GM19239 (cell line): ENCODE results near the gene ARL8A.
"Not testable (repeated sequence)": the region's sequence is repeated elsewhere in the genome, so short reads cannot be mapped to it uniquely, and the experiment has no call there.

Experiments used
- DNase-seq: peaks from one replicate; pipeline ENCODE4 v3.0.0; 2011; ENCODE audit warnings: low spot score; ENCODE audit not compliant: insufficient read length
- FAIRE-seq: peaks from 2 replicates; lab custom pipeline; 2011; peaks lifted over from hg19 to GRCh38; lab: Jason Lieb, UNC

ARL8A gene

DNA sequence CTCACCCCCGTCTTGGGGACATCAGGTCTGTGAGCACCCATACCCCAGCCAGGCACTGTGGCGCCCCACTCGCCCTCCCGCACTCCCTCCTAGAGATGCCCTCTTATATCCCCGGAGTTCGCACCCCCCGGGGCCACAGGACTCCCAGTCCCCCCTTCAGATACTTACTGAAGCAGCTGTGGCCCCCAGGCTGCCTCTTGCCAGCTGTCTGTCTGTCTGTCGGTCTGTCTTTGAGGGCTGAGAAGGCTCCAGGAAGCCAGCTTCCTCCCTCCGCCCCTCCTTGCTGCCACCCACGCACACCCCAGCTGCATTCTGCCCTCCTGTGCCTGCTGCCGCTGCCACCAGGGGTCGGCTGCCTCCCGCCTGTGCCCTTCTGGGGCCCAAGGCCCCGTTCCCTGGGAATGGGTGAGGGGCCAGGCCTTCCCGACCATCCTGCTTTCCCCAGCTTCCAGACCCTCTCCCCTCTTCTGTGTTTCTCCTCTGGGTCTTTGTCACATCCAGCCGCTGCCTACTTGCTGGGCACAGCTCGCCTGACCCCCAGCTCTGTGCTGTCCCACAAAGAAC, 15.9 kb upstream of the ARL8A start, which contains the start of gene PTPN7:
Gene PTPN7 (minus strand): TSS at position 226 of the 564 bp plus-strand sequence. CDS start 1,200 bp downstream, outside the sequence.
- peak; percentile 75 for DNase-seq
- FAIRE-seq, result peak; percentile 88

DNA sequence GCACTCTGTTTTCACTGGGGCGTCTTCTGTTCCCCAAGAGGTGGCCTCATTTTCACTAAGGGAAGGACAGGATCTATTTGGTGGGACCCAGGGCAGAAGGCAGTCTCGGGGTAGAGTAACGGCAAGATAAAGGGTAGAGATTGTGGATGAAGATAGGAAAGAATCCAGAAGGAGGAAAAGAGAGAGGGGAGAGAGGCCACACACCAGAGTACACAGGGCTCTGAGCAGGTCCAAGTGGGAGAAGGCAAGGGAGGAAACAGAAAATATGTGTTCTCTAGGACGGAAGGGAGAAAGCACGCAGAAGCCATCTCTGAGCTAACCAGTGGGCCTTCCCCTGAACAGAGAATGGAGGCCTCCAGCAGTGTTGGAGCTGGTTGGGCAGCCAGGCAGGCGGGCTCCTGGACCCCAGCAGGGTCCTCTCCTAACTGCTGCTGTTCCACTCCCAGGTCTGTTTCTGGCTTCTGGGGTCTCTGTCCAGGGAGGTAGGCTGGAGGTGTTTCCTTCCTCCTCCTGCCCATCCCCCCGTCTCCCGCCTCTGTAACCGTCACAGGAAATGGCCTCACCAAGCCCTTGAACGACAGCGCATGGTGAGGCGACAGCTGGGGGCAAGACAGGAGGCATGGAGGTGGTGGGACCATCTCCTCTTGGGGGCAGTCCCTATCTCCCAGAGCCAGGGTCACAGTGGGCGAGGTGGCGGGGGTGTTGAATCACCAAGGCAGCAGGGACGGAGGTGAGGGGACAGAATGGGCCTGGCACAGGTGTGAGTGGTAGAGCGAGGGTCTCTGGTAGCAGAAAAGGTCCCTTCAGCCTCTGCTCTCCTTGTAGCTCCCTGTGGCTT, 15.2 kb upstream of the ARL8A start:
- DNase-seq (peak; percentile 45), FAIRE-seq (peak; percentile 92)

DNA sequence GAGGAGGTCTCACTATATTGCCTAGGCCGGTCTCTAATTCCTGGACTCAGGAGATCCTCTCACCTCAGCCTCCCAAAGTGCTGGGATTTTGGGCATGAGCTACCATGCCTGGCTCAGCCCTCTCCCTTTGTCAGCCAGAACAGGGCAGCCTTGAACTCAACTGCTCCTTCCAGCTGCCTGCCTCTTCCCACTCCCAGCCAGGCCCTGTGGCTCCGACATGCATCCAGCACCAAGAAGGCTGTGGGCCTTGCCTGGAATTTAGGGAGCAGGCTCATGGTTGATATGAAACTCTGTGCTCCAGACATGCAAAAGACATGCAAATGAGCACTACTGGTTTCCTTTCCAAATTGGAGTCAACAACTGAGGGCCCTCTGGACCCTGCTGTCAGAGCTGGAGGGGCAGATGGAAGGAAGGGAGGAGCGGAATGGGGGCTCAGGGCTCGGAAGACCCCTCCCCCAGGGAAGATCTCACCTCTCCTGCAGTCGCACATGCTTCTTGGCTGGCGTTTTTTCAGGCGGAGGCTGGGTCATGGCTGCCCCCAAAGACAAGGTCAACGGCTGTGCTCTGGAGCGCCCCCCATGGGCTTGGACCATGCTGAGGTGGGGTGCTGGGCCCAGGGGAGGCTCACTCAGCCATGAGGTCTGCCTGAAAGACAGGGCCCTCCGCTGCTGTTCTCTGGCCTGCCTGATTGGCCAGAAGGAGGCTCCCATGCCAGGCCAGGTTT, 14.4 kb upstream of the ARL8A start:
- FAIRE-seq (no peak), DNase-seq (no peak)

DNA sequence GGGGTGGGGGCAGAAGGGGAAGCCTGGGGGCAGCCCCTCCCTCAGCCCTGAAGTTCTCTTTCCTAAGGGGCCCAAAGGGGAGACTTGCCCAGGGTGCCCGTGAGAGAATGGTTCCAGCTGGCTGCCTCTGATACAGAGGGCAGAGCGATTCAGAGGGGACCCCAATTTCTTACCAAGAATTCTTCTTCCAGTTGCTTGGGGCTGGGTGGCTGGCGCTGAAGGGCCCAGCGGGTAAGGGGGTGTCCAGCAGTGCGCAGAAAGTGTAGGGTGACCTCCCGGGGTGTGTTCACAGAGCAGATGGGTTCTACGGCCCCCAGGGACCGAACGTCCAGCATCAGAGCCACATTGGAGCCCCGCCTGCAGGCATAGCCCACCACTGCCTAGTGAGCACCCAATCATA, 13.4 kb upstream of the ARL8A start:
- FAIRE-seq, result no peak
- no peak for DNase-seq

DNA sequence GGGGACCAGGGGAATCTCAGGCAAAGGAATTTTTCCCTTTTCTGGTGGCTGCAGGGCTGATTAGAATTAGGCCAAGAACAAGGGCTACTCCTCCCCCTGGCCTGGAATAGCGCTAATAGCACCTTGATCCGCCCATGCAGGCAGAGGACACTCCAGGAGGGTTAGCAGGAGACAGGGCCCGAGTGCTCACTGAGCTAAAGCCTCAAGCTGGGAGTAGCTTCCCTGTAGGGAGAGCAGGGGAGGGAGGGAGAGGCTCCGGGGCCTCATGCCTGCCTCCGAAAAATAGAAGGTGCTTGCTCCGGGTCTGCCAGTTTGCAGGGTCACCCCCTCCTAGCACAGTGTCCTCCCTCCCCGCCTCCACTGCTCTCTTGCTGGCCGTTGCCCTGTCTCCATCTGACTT, 12.1 kb upstream of the ARL8A start:
- FAIRE-seq, result no peak
- no peak for DNase-seq

DNA sequence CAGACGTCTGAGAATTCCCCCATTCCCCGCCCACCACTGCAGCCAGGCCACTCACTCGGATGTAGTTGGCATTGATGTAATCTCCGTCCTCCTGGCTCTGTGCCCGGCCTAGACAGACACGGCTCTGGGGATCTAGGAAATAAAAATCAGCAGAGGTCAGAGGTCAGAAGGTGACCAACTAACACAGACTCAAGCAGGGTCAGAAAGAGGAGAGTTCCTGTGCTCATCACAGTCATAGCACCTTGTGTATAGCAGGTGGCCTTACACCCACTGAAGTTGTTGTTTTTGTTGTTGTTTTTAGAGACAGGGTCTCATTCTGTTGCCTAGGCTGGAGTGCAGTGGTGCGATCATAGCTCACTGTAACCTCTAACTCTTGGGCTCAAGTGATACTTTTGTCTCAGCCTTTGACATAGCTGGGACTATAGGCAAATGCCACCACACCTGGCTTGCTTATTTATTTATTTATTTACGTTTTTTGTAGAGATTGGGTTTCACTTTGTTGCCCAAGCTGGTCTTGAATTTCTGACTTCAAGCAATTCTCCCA, 11.0 kb upstream of the ARL8A start:
- DNase-seq (no peak), FAIRE-seq (no peak)

DNA sequence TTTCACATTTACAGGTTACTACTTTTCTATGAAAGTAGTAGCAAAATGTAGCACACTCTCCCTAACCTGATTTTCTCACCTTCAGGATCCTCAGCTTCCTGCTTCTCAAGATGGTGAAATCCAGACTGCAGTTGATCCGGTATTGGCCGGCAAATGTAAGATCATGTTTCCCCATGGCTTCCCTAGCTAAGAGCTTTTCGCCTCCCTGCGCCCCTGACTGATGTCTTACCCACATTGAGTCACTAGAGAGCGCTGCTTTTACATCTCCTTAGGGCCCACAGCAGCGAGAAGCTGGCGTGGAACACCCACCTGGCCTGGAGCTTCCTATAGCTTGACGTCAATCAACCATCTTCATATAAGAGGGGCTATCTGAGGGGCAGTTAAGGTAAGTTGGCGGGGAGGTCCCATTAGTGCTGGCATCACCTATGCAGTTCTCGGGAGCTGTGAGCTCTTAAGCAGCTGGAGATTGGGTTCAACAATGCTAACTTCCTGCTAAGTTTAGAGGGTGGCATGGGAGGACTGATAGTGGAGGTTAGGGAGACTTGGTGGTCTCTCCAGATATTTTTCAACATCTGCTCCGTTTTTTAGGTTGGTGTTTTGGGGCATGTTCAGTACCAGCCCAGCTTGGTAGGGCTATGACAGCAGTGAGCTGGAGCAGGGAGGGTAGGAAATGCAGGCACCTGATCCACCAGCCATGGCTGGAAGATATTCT, 10.4 kb upstream of the ARL8A start:
- DNase-seq, result no peak
- peak; percentile 11 for FAIRE-seq

DNA sequence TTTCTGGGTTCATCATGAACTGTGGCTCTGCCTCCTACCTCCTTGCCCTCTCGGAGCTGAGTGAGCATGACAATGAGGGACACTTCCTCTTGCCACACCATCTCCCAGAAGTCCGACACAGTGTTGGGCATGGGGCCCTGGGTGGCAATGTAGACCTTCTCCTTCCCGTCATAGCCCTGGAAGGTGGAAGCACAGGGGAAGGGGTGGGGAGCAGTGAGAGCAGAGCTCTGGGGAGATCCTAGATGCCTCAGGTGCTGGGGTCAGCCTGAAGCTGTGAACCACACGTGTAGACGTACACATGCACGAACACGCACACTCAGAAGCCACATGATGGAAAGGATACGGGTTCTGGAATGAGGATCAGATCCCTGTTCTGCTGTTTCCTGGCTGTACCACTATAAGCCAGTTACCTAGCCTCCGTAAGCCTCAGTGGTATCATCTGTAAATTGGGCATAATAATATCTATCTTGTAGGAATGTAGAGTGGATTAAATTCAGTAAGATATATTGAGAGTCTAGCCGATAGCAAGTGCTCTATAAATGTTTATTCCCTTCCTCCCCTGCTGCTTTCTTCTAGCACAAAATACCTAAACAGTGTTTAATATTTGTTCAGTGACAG, 9.7 kb upstream of the ARL8A start:
- FAIRE-seq (no peak), DNase-seq (no peak)

DNA sequence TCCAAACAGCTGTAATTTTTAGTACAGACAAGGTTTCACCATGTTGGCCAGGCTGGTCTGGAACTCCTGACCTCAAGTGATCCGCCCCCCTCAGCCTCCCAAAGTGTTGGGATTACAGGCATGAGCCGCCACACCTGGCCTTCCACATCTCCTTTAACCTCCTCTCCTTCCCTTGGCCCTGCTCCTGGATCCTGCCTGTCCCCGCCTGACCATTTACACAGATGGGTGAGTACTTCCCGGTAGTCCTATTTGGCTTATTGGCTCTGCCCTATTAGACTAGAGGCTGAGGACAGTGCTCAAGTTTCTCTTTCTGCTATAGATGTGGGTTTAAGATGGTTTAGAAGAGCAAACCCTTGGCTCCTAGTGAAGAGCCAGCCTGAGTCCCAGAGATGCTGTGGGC, 8.7 kb upstream of the ARL8A start:
- DNase-seq (no peak), FAIRE-seq (no peak)

DNA sequence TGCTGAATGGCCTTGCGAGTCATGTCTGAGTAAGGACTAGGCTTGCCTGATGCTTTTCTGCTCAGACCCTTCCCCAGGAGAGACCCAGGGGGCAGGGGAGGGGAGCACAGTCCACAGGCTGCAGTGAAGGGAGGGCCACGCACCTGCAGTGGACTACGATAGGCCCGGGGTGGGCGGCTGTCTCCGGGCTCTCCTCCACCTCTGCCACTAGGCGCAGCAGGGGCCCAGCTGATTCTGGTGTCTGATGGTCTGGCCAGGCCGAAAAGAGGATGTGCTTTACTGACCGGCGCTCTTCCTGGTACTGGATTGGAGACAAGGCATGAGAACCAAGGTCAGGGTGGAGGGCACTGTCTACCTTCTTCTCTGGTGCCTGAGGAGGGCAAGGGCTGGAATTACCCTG, 7.9 kb upstream of the ARL8A start:
- DNase-seq, result no peak
- no peak for FAIRE-seq

DNA sequence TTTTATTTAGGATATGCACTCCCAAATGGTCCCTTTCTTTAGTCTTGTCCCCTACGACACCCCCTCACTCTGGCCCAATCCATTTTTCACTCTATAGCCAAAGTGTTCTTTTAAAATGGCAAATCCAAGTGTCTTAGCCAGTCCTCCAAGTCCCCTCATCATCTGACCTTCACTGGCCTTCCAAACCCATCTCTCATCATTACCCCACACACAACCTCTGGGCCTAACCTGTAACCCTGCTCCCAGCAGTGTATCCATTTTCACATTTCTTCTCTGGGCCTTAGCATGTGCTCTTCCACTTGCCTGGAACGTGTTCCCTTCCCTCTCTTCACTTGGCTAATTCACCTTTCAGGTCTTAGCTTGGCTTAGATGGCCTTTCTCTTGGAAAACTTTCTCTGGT, 6.5 kb upstream of the ARL8A start:
- FAIRE-seq, result no peak

DNA sequence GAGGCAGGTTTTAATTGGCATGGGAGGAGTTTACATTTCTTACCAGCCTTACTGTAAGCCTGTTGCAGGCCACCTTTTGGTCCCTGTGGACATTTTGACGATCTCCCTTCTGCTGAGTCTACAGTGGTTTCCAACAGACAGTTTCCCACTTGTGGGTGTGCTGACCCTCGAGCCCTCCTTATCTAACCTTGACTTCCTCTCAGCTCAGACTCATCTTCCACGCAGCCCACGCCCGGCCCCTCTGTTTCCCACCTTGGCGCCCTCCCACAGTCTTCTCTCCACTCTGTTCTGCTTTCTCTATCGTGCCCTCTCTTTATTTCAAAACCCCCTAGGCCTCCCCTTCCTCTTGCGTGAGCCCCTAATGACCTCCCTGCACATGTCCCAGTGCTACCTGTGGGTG, 6.1 kb upstream of the ARL8A start:
- FAIRE-seq, result no peak
- DNase-seq, result no peak

More for the DNA sequence above, 6.5 kb upstream of the ARL8A start:
- no peak for DNase-seq

DNA sequence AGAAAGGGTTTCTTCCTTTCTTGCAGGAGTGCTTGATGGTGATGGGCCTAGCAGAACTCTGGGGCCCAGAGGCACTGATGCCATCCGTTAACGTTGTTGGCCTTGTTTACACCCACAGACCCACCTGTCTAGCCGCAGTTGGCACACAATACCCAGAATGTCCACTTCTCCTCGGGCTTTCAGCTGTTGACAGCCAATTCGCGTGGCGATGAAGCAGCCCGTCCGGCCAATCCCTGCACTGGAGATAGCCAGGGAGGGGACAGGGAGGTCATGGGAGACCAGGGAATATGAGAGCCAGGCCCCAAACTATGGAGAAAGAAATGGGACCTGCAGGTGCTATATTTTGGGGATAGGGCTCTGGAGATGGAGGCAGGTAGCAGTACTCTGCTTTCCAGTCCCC, 5.7 kb upstream of the ARL8A start:
- DNase-seq, result no peak
- no peak for FAIRE-seq

DNA sequence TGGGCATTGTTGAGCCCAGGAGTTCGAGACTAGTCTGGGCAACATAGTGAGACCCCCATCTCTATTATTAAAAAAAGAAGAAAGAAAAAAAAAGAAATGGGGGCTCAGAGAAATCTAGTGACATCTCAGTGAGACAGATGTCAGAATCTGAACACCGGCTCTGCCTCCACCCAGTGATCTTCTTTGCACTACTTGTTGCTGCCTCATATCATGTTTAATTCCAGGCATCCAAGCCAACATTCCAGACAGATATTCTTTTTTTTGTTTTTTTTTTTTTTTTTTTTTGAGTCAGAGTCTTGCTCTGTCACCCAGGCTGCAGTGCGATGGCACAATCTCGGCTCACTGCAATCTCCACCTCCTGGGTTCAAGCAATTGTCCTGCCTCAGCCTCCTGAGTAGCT, 5.0 kb upstream of the ARL8A start:
- DNase-seq (no peak), FAIRE-seq (no peak)

DNA sequence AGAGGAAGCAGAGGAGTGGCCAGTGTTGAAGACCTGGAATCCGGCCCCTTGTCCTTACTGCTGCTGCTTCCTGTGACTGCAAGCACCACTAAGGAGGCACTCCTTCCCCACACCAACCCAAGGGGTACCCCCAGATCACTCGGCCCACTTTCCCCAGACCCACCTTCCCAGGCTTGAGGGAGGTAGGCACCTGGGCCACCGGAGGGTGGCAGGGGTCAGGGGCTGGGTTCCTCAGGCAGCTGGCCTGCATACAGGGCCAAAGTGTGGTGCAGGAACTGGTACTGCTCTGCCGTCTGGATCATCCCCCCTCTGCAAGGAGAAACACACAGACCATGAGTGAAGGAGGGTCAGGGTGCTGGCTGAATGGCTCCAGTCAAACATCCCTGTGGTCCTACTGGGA, 3.9 kb upstream of the ARL8A start:
- no peak for FAIRE-seq
- DNase-seq, result no peak

DNA sequence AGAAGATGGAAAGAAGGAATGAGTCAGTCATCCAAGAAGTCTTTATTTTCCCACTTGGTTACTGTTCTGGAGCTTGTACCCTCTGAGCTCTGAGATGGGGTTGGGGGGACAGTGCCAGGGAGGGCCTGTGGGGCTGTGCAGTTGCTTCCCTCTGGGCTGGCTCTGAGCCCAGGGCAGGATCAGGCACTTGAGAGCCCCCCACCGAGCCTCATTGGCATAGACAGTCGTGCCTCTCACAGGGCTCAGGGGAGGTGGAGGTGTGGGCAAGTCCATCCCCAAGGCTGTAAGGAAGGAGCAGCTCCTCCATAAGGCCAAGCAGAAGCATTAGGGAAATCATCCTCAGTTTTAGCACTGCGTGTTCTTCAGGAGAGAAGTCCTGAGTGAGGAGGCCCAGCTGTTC, 2.5 kb upstream of the ARL8A start:
- no peak for FAIRE-seq
- DNase-seq, result no peak

DNA sequence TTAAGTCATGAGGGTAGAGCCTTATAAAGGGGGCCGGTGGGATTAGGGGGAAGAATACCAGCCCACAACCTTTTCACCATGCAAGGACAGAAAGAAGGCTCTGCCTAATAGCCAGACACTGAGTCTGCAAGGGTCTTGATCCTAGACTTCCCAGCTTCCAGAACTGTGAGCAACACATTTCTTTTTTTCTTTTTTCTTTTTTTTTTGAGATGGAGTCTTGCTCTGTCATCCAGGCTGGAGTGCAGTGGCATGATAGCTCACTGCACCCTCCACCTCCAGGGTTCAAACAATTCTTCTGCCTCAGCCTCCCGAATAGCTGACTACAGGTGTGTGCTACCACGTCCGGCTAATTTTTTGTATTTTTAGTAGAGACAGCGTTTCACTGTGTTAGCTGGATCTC, 1.7 kb upstream of the ARL8A start:
- FAIRE-seq (no peak), DNase-seq (no peak)

DNA sequence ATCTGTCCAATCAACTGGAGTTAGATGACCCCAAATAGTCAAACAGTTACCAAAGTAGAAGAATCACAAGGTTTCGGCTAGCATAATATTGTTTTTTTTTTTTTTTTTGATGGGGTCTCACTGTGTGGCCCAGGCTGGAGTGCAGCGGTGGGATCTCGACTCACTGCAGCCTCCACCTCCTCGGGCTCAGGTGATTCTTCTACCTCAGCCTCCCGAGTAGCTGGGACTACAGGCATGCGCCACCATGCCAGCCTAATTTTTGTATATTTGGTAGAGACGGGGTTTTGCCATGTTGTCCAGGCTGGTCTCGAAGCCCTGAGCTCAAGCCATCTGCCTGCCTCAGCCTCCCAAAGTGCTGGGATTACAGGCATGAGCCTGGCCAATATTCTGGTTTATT, 1.2 kb upstream of the ARL8A start:
- not testable (repeated sequence) for FAIRE-seq, DNase-seq

DNA sequence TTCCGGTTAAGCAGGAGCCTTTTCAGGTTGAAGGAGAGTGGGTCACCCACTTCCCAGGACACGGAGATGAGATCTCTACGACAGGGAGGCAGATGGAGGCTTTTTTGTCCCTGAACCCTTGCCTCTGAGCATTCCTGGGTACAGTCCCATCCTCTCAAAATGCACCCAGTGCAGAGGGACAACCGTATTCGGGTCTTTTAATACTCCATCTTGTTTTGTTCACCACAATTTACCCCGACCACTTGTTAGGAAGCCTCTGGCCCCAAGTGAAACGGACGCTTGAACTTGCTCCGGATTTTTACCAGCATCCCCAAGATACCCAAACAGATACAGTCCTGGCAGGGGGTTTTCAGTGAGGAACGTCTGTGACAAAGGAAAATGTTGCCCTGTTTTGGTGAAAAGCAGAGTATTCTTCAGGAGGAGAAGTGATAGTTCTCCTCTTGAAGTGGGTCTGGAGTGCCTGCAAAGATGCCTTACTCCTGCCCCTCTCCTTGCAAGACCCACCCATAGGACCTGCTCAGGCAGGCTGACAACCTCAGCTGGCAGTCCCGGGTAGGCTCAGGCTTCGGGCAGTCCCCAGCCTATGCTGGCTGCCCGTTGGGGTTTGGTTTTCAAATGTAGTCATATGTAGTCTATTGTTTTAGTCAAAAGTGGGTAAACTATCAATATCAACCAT, 669 bp upstream of the ARL8A start:
- peak; percentile 43 for DNase-seq
- FAIRE-seq, result no peak
